HCT116 (cell line): ENCODE results near the gene CDH3. TPM values are rescaled to one million over a fixed set of nuclear protein-coding genes. Genes with fewer than 3 reads are reported as not detected.

Source experiments
- ATAC-seq: fragments of 200-7000 bp; cut with Tn5 transposase; 2 replicates; pipeline ENCODE4 v1.9.1; 2020; ENCODE audit warnings: mild to moderate bottlenecking, moderate library complexity
- BruUV-seq: library from RNA; stranded (reverse); fragments of 400-500 nt; replicated peaks from 2 replicates; lab custom pipeline; 2021; lab: Mats Ljungman, UMichigan
- CTCF ChIA-PET: fragments of 300-600 bp; sonication (Branson Sonifier 250); formaldehyde crosslinking; loops from one replicate; lab custom pipeline; 2021; ENCODE audit warnings: antibody characterized with exemption; lab: Charles Lee
- POLR2A ChIA-PET: fragments of 300-600, 350-600 bp; sonication (Branson Sonifier 250); formaldehyde crosslinking; loops from one replicate; lab custom pipeline; 2021; ENCODE audit warnings: antibody characterized with exemption; lab: Charles Lee
- RAD21 ChIA-PET, 2 experiments: fragments of 300-600 bp; sonication (Branson Sonifier 250); formaldehyde crosslinking; loops; one replicate each; lab custom pipeline; 2023; ENCODE audit warnings: low total read pairs in 2 of 2; ENCODE audit not compliant: uncharacterized antibody in 2 of 2, unreplicated experiment in 2 of 2, low non-redundant PET in 1 of 2; lab: Charles Lee
- DNase-seq: peaks from one replicate; pipeline ENCODE4 v3.0.0-alpha.2; 2010; ENCODE audit warnings: low read depth, low spot score
- H2AFZ ChIP-seq: fragments of 200-600 bp; shearing (Covaris generic), sonication (generic); 2 replicates; pipeline ENCODE4 v1.6.1; 2017; ENCODE audit warnings: low read depth, mixed run types, mixed read lengths, antibody characterized with exemption, low read length; ENCODE audit not compliant: poor library complexity, severe bottlenecking
- H3K27ac ChIP-seq: 2 replicates; pipeline ENCODE4 v1.5.1; 2012; ENCODE audit warnings: low read depth, low read length
- H3K27me3 ChIP-seq: fragments of 200-600 bp; sonication (generic); 2 replicates; pipeline ENCODE4 v1.6.1; 2016; ENCODE audit warnings: mixed run types, low read length, mixed read lengths; ENCODE audit not compliant: insufficient read depth
- H3K36me3 ChIP-seq, 2 experiments: fragments of 200-500 bp in 1 of 2; fragments of 200-600 bp in 1 of 2; sonication (Bioruptor generic) in 1 of 2; sonication (generic) in 1 of 2; 2 replicates each; pipeline versions ENCODE4 v1.5.1 to v1.6.1; 2014 to 2016; ENCODE audit warnings: low read length in 2 of 2, inconsistent platforms in 1 of 2, mixed read lengths in 1 of 2, mixed run types in 1 of 2; ENCODE audit not compliant: insufficient read depth in 2 of 2, control insufficient read depth in 1 of 2
- H3K4me1 ChIP-seq, 2 experiments: fragments of 200-600 bp in 1 of 2; sonication (generic) in 1 of 2; 2 replicates each; pipeline versions ENCODE4 v1.5.1 to v1.6.1; 2012 to 2017; ENCODE audit warnings: low read length in 2 of 2, inconsistent platforms in 1 of 2, mild to moderate bottlenecking in 1 of 2, mixed read lengths in 1 of 2, mixed run types in 1 of 2, moderate library complexity in 1 of 2; ENCODE audit not compliant: insufficient read depth in 2 of 2, control insufficient read depth in 1 of 2
- H3K4me2 ChIP-seq: fragments of 200-600 bp; sonication (generic); 2 replicates; pipeline ENCODE4 v1.6.1; 2017; ENCODE audit warnings: mixed run types, low read length, mixed read lengths
- H3K4me3 ChIP-seq, 2 experiments: fragments of 200-600 bp in 1 of 2; sonication (generic) in 1 of 2; replicated peaks in 1 of 2; 2 replicates each; pipeline ENCODE4 v1.5.1; 2011 to 2016; ENCODE audit warnings: low read length in 2 of 2, control low read depth in 1 of 2, low read depth in 1 of 2, mild to moderate bottlenecking in 1 of 2, mixed read lengths in 1 of 2, mixed run types in 1 of 2
- H3K79me2 ChIP-seq: fragments of 200-600 bp; sonication (generic); 2 replicates; pipeline ENCODE4 v1.6.1; 2017; ENCODE audit warnings: mild to moderate bottlenecking, mixed run types, low read length, moderate library complexity, mixed read lengths; ENCODE audit not compliant: insufficient read depth
- H3K9ac ChIP-seq: fragments of 200-600 bp; sonication (generic); 2 replicates; pipeline ENCODE4 v1.6.1; 2016; ENCODE audit warnings: low read length, mixed read lengths
- H3K9me2 ChIP-seq: fragments of 200-600 bp; sonication (generic), shearing (Covaris generic); 2 replicates; pipeline ENCODE4 v1.6.1; 2017; ENCODE audit warnings: mixed run types, mild to moderate bottlenecking, moderate library complexity; ENCODE audit not compliant: insufficient read depth
- H3K9me3 ChIP-seq, 2 experiments: fragments of 200-500 bp in 1 of 2; fragments of 200-600 bp in 1 of 2; sonication (Bioruptor generic) in 1 of 2; sonication (generic) in 1 of 2; 2 replicates each; pipeline ENCODE4 v1.6.1; 2014 to 2017; ENCODE audit warnings: low read length in 2 of 2, mixed read lengths in 2 of 2, inconsistent platforms in 1 of 2, low read depth in 1 of 2, mild to moderate bottlenecking in 1 of 2, mixed run types in 1 of 2, moderate library complexity in 1 of 2; ENCODE audit not compliant: control insufficient read depth in 1 of 2, insufficient read depth in 1 of 2
- H4K20me1 ChIP-seq: fragments of 200-600 bp; sonication (generic), shearing (Covaris generic); 2 replicates; pipeline ENCODE4 v1.6.1; 2017; ENCODE audit warnings: mixed run types, mild to moderate bottlenecking, moderate library complexity; ENCODE audit not compliant: insufficient read depth
- CBX3 ChIP-seq: IDR thresholded peaks from 2 replicates; pipeline ENCODE4 v1.6.1; 2012; ENCODE audit warnings: low read depth
- ELF1 ChIP-seq: IDR thresholded peaks from 2 replicates; pipeline ENCODE4 v1.6.1; 2012; ENCODE audit warnings: low read depth, borderline replicate concordance
- EZH2phosphoT487 ChIP-seq: fragments of 200-600 bp; IDR thresholded peaks from 2 replicates; pipeline ENCODE4 v1.6.1; 2018; ENCODE audit warnings: antibody characterized with exemption, borderline replicate concordance
- SIN3A ChIP-seq: IDR thresholded peaks from 2 replicates; pipeline ENCODE4 v1.6.1; 2012; ENCODE audit warnings: low read depth
- TCF7L2 ChIP-seq: IDR thresholded peaks from 2 replicates; pipeline ENCODE4 v1.7.0; 2011; ENCODE audit warnings: borderline replicate concordance, inconsistent platforms; ENCODE audit not compliant: insufficient read depth, insufficient read length; ENCODE audit errors: extremely low read depth
- ZBTB33 ChIP-seq: IDR thresholded peaks from 2 replicates; pipeline ENCODE4 v1.6.1; 2011; ENCODE audit warnings: mild to moderate bottlenecking, low read length, moderate library complexity; ENCODE audit not compliant: insufficient replicate concordance; ENCODE audit errors: extremely low read depth
- intact Hi-C: fragments of 100-400 bp; cut with micrococcal nuclease; formaldehyde crosslinking; loops from 2 replicates; pipeline ENCODE4 v1.10.0; 2022
- total RNA-seq: library from RNA; stranded (reverse); gene quantifications from one replicate; pipeline ENCODE4 v1.2.1, GENCODE V29; 2021; ENCODE audit not compliant: unreplicated experiment

CDH3 gene
- total RNA-seq, 1 experiment from 2014 or later = 94.7 TPM

- TF ChIP-seq SIN3A = no peak
These were observed 4.1 kb upstream of the CDH3 start (continued) for GRCh38 chr16:68640972-68641371.

- Histone ChIP-seq H3K4me1 (peaks cover 21 to 42% of the 10 kb centered on the region in 2 experiments), H3K4me3 (no peak overlapping the region), H3K9ac (no peak overlapping the region), H3K9me3 (no peaks in the 10 kb centered on the region), H3K27me3 (no peaks in the 10 kb centered on the region), H2AFZ (no peak overlapping the region), H3K27ac (no peak overlapping the region), H3K9me2 (no peaks in the 10 kb centered on the region), H3K36me3 (no peaks in the 10 kb centered on the region), H3K79me2 (peaks cover 19% of the 10 kb centered on the region), H3K4me2 (no peak overlapping the region), H4K20me1 (no peaks in the 10 kb centered on the region)
- intact Hi-C loops = no loop called here
- TF ChIP-seq ZBTB33 (no peak), ELF1 (no peak), TCF7L2 (no peak), EZH2phosphoT487 (no peak), CBX3 (no peak)
- no peak for ATAC-seq
- CTCF ChIA-PET = no interaction called here
- BruUV-seq = no TSS peak
- RAD21 ChIA-PET = no interaction called here
- POLR2A ChIA-PET = no interaction called here
- no peak for DNase-seq
These were observed 3.1 kb upstream of the CDH3 start for GRCh38 chr16:68642047-68642435.
